Osteocyte (in vitro differentiated cells): ENCODE results near the gene KIAA0408. TPM values are rescaled to one million over a fixed set of nuclear protein-coding genes. Genes with fewer than 3 reads are reported as not detected.

Source experiments
- DNase-seq: peaks from one replicate; pipeline ENCODE4 v3.0.0; 2021; ENCODE audit warnings: mixed read lengths; ENCODE audit not compliant: unreplicated experiment; ENCODE audit errors: extremely low spot score
- H3K27ac Mint-ChIP-seq: one replicate; pipeline ENCODE4 v1.8.0; 2021; ENCODE audit warnings: mild to moderate bottlenecking, mixed read lengths; ENCODE audit not compliant: unreplicated experiment
- H3K27me3 Mint-ChIP-seq: one replicate; pipeline ENCODE4 v1.8.0; 2021; ENCODE audit warnings: mixed read lengths; ENCODE audit not compliant: unreplicated experiment
- H3K36me3 Mint-ChIP-seq: one replicate; pipeline ENCODE4 v1.8.0; 2021; ENCODE audit warnings: mixed read lengths; ENCODE audit not compliant: unreplicated experiment
- H3K4me1 Mint-ChIP-seq: one replicate; pipeline ENCODE4 v1.8.0; 2021; ENCODE audit warnings: mixed read lengths; ENCODE audit not compliant: unreplicated experiment
- H3K4me3 Mint-ChIP-seq: one replicate; pipeline ENCODE4 v1.8.0; 2021; ENCODE audit warnings: mild to moderate bottlenecking, moderate library complexity, mixed read lengths; ENCODE audit not compliant: unreplicated experiment
- H3K9me3 Mint-ChIP-seq: one replicate; pipeline ENCODE4 v1.8.0; 2021; ENCODE audit warnings: mixed read lengths; ENCODE audit not compliant: unreplicated experiment
- CTCF ChIP-seq: fragments of 200-600 bp; sonication (generic); IDR thresholded peaks from 2 replicates; pipeline ENCODE4 v1.5.0; 2021; ENCODE audit warnings: antibody characterized with exemption, mild to moderate bottlenecking, moderate library complexity
- total RNA-seq: library from RNA; stranded (reverse); gene quantifications from 2 replicates; pipeline ENCODE4 v1.2.1, GENCODE V29; 2021

Gene KIAA0408
- total RNA-seq, 1 donor from 2014 or later: 0.27 TPM

GRCh38 chr6:127482325-127482724, 23.1 kb upstream of the KIAA0408 start:
- Mint-ChIP-seq H3K9me3 (no peaks in the 10 kb centered on the region), H3K27me3 (no peaks in the 10 kb centered on the region), H3K27ac (no peak overlapping the region), H3K4me3 (no peak overlapping the region), H3K36me3 (no peaks in the 10 kb centered on the region), H3K4me1 (peaks cover 17% of the 10 kb centered on the region)
- no peak for TF ChIP-seq CTCF
- DNase-seq: no peak

GRCh38 chr6:127481628-127482027, 22.4 kb upstream of the KIAA0408 start:
- Mint-ChIP-seq H3K27me3 (no peaks in the 10 kb centered on the region), H3K36me3 (no peaks in the 10 kb centered on the region), H3K4me3 (no peak overlapping the region), H3K4me1 (peaks cover 17% of the 10 kb centered on the region), H3K27ac (no peak overlapping the region), H3K9me3 (no peaks in the 10 kb centered on the region)
- no peak for TF ChIP-seq CTCF
- DNase-seq: no peak

- H3K4me3 Mint-ChIP-seq: no peak overlapping the region
- no peaks in the 10 kb centered on the region for H3K36me3 Mint-ChIP-seq
- H3K27me3 Mint-ChIP-seq: no peaks in the 10 kb centered on the region
- no peak overlapping the region for H3K27ac Mint-ChIP-seq
- peaks cover 17% of the 10 kb centered on the region for H3K4me1 Mint-ChIP-seq
- no peaks in the 10 kb centered on the region for H3K9me3 Mint-ChIP-seq
- DNase-seq: no peak
- no peak for TF ChIP-seq CTCF
Measured at GRCh38 chr6:127481111-127481510, 21.9 kb upstream of the KIAA0408 start.

GRCh38 chr6:127477658-127478057, 18.5 kb upstream of the KIAA0408 start:
- Mint-ChIP-seq H3K9me3 (no peaks in the 10 kb centered on the region), H3K27ac (no peak overlapping the region), H3K4me1 (no peaks in the 10 kb centered on the region), H3K36me3 (no peaks in the 10 kb centered on the region), H3K4me3 (no peak overlapping the region), H3K27me3 (no peaks in the 10 kb centered on the region)
- no peak for DNase-seq
- no peak for TF ChIP-seq CTCF

- H3K36me3 Mint-ChIP-seq: no peaks in the 10 kb centered on the region
- no peak for DNase-seq
- no peaks in the 10 kb centered on the region for H3K9me3 Mint-ChIP-seq
- H3K27me3 Mint-ChIP-seq: no peaks in the 10 kb centered on the region
- no peak overlapping the region for H3K27ac Mint-ChIP-seq
- H3K4me1 Mint-ChIP-seq: peaks cover 5% of the 10 kb centered on the region
- H3K4me3 Mint-ChIP-seq: no peak overlapping the region
- TF ChIP-seq CTCF: no peak
Measured at GRCh38 chr6:127475823-127476176, 16.6 kb upstream of the KIAA0408 start.
